Activated CD8-positive, alpha-beta memory T cell treated with anti-CD3 and anti-CD28 coated beads, Interleukin-2, amount 50 U/mL, for 48 hours (primary cell): ENCODE results near the gene DNAJC30.
"Not testable (repeated sequence)": the region's sequence is repeated elsewhere in the genome, so short reads cannot be mapped to it uniquely, and the experiment has no call there.

Source experiments
- DNase-seq: peaks from one replicate; pipeline ENCODE4 v3.0.0-alpha.2; 2020

Gene DNAJC30

GRCh38 chr7:73683056-73683787, at the start of gene DNAJC30, which contains the start of gene BUD23:
Gene DNAJC30, minus strand, starts transcription at chr7:73683453. Its CDS starts 30 bp downstream, at chr7:73683423.
Gene BUD23, plus strand, starts transcription at chr7:73683597. Its CDS starts 29 bp downstream, at chr7:73683626.
- peak; percentile 97 for DNase-seq

GRCh38 chr7:73732397-73732796, 49.1 kb upstream of the DNAJC30 start:
- DNase-seq, result no peak

GRCh38 chr7:73730485-73730884, 47.2 kb upstream of the DNAJC30 start:
- DNase-seq, result no peak

- DNase-seq, result no peak
Observed at GRCh38 chr7:73728551-73728950, 45.3 kb upstream of the DNAJC30 start.

DNA sequence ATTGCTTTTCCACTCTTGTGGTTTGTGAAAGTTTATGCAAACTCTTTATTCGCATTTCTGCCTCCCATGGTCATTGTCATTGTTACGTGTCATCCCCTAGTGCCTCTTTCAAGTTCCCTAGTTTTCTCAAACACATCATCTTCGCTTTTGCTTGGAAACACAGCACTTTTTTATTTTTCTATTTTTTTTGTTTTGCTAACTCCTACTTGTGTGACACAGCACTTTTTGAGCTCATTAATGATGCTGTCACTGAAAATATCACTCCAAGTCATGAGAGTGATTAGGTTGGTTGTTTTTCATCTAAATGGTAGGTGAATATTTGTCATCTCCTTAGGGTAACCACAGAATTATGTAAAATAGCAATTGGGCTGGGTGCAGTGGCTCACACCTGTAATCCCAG, 44.7 kb upstream of the DNAJC30 start:
- no peak for DNase-seq

DNA sequence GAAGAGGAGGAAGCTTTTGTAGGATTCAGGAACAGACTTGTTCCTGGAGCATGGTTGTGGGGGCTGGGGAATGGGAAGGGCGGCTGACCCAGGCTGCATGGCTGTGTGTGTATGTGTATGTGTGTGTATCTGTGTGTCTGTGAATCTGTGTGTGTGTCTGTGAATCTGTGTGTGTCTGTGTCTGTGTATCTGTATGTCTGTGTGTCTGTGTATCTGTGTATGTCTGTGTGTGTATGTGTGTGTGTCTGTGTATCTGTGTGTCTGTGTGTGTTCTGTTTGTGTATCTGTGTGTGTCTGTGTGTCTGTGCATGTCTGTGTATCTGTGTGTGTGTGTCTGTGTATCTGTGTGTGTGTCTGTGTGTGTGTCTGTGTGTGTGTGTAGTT, 42.8 kb upstream of the DNAJC30 start:
- no peak for DNase-seq

- no peak for DNase-seq
Observed at GRCh38 chr7:73723813-73724212, 40.6 kb upstream of the DNAJC30 start.

- no peak for DNase-seq
Observed at GRCh38 chr7:73722785-73723184, 39.5 kb upstream of the DNAJC30 start.

DNA sequence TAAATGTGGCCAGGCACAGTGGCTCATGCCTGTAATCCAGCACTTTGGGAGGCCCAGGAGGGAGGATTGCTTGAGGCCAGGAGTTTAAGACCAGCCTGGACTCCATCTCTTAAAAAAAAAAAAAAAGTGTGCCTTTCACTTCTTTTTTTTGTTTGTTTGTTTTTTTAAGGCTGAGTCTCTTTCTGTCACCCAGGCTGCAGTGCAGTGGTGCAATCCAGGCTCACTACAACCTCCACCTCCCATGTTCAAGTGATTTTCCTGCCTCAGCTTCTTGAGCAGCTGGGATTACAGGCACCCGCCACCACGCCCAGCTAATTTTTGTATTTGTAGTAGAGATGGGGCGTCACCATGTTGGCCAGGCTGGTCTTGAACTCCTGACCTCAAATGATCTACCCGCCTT, 38.9 kb upstream of the DNAJC30 start:
- DNase-seq, result not testable (repeated sequence)

DNA sequence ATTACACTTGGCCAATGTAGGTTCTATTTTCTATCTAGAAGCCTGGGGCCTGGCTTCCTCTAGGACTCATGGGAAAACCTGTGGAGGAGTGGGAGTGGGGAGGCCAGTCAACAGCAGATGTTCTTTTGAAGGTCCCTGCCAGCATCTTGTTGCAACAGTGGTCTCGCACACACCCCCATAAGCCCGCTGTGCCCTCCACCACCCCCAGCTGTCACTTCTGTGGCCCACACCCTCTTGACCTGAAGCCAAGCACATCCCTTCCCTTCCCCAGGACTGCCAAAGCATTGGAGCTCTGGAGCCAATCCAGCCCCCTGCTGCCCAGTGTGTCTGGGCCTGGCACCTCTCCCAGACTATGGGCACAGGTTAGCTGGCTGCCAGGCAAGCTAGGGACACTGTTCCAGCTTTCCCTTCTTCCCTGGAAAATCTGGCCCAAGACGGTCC, 38.1 kb upstream of the DNAJC30 start:
- DNase-seq, result no peak

DNA sequence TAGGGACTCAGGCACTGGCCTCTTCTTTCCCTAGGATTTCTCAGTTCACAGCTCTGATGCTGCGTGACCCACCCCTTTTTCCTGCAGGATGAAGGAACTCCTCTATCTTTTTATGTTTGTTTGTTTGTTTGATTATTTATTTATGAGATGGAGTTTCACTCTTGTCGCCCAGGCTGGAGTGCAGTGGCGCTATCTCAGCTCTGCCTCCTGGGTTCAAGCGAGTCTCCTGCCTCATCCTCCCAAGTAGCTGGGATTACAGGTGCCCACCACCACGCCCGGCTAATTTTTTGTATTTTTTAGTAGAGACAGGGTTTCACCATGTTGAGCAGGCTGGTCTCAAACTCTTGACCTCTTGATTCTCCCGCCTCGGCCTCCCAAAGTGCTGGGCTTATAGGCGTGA, 37.2 kb upstream of the DNAJC30 start:
- not testable (repeated sequence) for DNase-seq

DNA sequence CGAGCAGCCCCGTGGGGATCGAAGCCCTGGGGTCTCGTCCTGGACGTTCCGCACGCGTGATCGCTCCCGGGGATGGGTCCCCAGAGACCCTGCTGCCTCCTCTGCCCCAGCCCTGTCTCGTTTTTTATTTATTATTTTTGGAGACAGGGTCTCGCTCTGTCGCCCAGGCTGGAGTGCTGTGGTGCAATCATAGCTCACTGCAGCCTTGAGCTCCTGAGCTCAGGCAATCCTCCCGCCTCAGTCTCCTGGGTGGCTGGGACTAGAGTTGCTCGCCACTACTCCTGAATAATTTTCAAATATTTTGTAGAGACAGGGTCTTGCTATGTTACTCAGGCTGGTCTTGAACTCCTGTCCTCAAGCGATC, 36.5 kb upstream of the DNAJC30 start:
- DNase-seq, result no peak

GRCh38 chr7:73718905-73719805, 35.9 kb upstream of the DNAJC30 start, which contains the start of gene STX1A:
Gene STX1A, minus strand, starts transcription at chr7:73719669. Its CDS starts 38 bp downstream, at chr7:73719631.
- peak; percentile 86 for DNase-seq

GRCh38 chr7:73718438-73718881, 35.2 kb upstream of the DNAJC30 start:
- peak; percentile 67 for DNase-seq

DNA sequence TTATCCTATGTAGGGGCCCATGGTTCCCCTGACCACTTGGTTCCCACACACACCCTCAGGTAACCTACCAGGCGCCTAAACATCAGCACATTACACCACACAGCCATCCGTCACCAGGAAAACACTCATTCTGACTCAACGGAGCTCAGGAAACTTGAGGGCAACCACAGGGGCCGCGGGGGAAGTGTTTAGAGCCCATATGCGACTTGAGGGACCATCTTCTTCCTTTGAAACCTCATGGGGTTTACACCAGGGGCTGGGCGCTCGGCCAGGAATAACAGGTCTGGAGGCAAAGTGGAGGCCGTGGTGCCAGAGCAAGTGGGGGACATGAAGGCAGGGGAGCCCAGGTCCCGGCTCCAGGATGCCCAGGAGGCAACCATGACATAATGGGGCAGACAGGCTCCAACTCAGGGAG, 34.7 kb upstream of the DNAJC30 start:
- peak; percentile 85 for DNase-seq

- DNase-seq, result no peak
Observed at GRCh38 chr7:73717025-73717807, 34.0 kb upstream of the DNAJC30 start.

DNA sequence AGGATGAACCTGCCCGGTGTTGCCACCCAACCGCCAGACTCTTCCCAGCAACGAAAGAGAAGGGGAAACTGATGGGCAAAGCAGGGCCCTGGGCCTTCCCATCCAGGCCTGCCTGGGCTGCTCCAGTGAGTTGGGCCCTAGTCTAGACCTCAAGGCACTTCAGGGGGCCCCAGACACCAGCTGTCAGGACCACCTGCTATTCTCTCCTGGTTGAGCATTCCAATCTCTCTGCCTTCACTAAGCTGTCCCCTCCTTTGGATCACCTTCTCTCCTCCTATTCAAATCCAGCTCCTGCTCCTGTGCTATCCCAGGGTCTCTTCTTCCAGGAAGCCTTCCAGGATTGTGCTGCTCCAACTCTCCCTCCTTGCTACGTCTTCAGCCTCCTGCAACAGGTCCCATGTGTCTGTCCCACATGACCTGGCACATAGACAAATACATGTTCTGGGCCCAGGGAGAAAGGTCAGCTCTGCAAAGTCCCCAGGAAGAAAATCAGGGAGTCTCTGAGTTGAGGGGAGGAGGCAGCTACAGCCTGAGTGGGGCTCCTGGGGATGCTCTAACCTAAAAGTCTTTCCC, 33.2 kb upstream of the DNAJC30 start:
- DNase-seq, result no peak

DNA sequence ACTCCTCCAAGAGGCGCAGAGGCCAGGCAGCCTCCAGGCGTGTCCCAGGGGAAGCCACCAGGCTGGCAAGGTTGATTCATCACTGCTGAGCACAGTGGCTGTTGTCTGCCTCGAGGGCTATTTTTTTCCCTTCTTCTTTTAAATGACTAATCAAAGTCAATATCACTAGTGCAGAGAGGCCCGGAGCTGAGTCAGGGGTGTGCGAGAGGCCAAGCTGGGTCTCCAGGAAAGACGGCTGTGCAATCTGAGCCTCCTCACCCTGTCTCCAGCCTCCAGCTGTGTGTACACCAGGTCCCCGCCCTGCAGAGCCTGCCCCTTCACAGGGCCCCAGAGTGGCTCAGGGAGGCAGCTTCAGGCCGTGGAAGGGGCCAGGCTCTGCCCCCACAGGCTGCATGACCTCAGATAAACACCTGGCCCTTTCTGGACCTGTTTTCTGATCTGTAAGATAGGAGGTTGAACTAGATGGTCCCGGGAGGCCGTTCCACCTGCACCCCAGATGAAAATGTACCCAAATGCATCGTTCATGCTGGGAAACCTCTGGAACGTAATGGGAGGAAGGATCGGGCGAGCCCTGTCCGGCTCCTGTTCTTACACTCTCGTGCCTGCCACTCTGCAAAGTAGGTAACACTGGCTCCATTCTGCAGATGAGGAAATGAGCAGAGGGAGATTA, 32.5 kb upstream of the DNAJC30 start:
- peak; percentile 81 for DNase-seq

DNA sequence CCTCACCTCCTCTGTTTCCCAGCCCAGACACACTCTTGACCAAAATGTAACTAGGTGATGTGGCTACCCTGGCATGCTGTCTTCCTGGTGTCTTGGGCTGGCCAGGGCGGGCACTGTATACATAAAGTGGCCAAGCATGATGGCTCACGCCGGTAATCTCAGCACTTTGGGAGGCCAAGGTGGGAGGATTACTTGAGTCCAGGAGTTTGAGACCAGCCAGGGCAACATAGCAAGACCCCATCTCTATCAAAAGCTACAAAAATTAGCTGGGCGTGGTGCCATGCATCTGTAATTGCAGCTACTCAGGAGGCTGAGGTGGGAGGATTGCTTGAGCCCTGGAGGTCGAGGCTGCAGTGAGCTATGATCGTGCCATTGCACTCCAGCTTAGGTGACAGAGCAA, 30.1 kb upstream of the DNAJC30 start:
- not testable (repeated sequence) for DNase-seq

- no peak for DNase-seq
Observed at GRCh38 chr7:73712773-73713172, 29.5 kb upstream of the DNAJC30 start.

DNA sequence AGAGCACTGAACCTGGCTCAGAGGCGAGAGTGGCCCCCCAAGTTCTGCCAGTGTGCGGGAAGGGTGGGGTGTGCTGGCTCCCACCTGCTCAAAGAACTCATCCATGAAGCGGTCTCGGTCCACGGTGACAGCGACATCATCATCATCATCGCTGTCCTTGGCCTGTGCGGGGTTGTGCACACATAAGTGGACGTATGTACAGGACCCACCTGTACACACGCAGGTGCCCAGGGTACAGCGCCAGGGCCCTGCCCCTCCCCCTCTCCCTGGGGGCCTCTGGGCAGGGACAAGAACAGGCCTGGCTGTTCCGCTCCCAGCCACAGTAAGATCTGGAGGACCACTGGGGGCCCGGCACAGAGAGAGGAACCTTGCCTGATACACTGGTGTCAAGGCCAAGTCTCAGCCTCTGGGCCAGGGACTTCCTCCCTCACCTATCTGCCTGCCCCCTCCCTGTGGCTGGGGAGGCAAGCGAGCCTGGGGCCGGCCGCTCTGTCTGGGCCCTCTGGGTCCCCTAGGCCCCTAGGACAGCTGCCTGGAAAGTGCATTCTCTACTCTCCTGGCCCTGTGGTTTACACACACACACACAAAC, 25.8 kb upstream of the DNAJC30 start:
- DNase-seq, result no peak
